Neuronal stem cell (in vitro differentiated cells): ENCODE measurements around the gene NUDT6.
"Not testable (repeated sequence)": the region's sequence is repeated elsewhere in the genome, so short reads cannot be mapped to it uniquely, and the experiment has no call there.

Source experiments
- DNase-seq: peaks from one replicate; pipeline ENCODE4 v3.0.0-alpha.2; 2013; ENCODE audit warnings: low spot score
- H2AFZ ChIP-seq: one replicate; pipeline ENCODE4 v1.6.1; 2013; ENCODE audit warnings: mild to moderate bottlenecking, low read length, inconsistent platforms
- H2AK5ac ChIP-seq: 2 replicates; pipeline ENCODE4 v1.6.1; 2013; ENCODE audit warnings: low read depth, mild to moderate bottlenecking, inconsistent platforms, low read length, moderate library complexity, mixed read lengths
- H2BK120ac ChIP-seq: 2 replicates; pipeline ENCODE4 v1.6.1; 2013; ENCODE audit warnings: low read depth, mild to moderate bottlenecking, inconsistent platforms, low read length, moderate library complexity, mixed read lengths
- H2BK12ac ChIP-seq: one replicate; pipeline ENCODE4 v1.6.1; 2013; ENCODE audit warnings: low read length, inconsistent platforms
- H2BK15ac ChIP-seq: 2 replicates; pipeline ENCODE4 v1.6.1; 2013; ENCODE audit warnings: mild to moderate bottlenecking, low read length, inconsistent platforms, mixed read lengths
- H2BK5ac ChIP-seq: one replicate; pipeline ENCODE4 v1.6.1; 2013; ENCODE audit warnings: inconsistent platforms, mild to moderate bottlenecking, low read length, moderate library complexity
- H3K14ac ChIP-seq: one replicate; pipeline ENCODE4 v1.6.1; 2013; ENCODE audit warnings: low read length, inconsistent platforms
- H3K18ac ChIP-seq: 2 replicates; pipeline ENCODE4 v1.6.1; 2013; ENCODE audit warnings: low read length, inconsistent platforms
- H3K23ac ChIP-seq: 2 replicates; pipeline ENCODE4 v1.6.1; 2013; ENCODE audit warnings: low read depth, mild to moderate bottlenecking, mixed read lengths, low read length, inconsistent platforms; ENCODE audit not compliant: poor library complexity
- H3K27ac ChIP-seq: replicated peaks from 3 replicates; pipeline ENCODE4 v1.5.1; 2013; ENCODE audit warnings: low read length, inconsistent platforms
- H3K27me3 ChIP-seq, 3 experiments: 2 replicates each; pipeline ENCODE4 v1.6.1; 2013; ENCODE audit warnings: low read length in 3 of 3, mild to moderate bottlenecking in 2 of 3, inconsistent platforms in 1 of 3, low read depth in 1 of 3, mixed read lengths in 1 of 3, moderate library complexity in 1 of 3; ENCODE audit not compliant: control insufficient read depth in 3 of 3, insufficient read depth in 3 of 3
- H3K36me3 ChIP-seq, 2 donors: replicated peaks in 1 of 2; 2 replicates each; pipeline ENCODE4 v1.6.1; 2013; ENCODE audit warnings: low read length in 2 of 2; ENCODE audit not compliant: control insufficient read depth in 2 of 2, insufficient read depth in 2 of 2
- H3K4ac ChIP-seq: 2 replicates; pipeline ENCODE4 v1.6.1; 2013; ENCODE audit warnings: inconsistent platforms, mild to moderate bottlenecking, low read length, moderate library complexity
- H3K4me1 ChIP-seq, 2 donors: 1 replicate in 1 of 2; 2 replicates in 1 of 2; pipeline ENCODE4 v1.6.1; 2013; ENCODE audit warnings: low read length in 2 of 2, low read depth in 1 of 2; ENCODE audit not compliant: control insufficient read depth in 2 of 2, insufficient read depth in 1 of 2
- H3K4me2 ChIP-seq: one replicate; pipeline ENCODE4 v1.6.1; 2013; ENCODE audit warnings: mild to moderate bottlenecking, low read length, inconsistent platforms; ENCODE audit not compliant: insufficient read depth, poor library complexity, severe bottlenecking
- H3K4me3 ChIP-seq, 2 donors: 2 replicates each; pipeline ENCODE4 v1.5.1; 2013; ENCODE audit warnings: low read length in 2 of 2, mild to moderate bottlenecking in 2 of 2, inconsistent platforms in 1 of 2, moderate library complexity in 1 of 2
- H3K79me1 ChIP-seq: one replicate; pipeline ENCODE4 v1.6.1; 2013; ENCODE audit warnings: low read depth, mild to moderate bottlenecking, inconsistent platforms, low read length, moderate library complexity
- H3K9ac ChIP-seq: one replicate; pipeline ENCODE4 v1.6.1; 2013; ENCODE audit warnings: mild to moderate bottlenecking, low read depth, low read length, inconsistent platforms; ENCODE audit not compliant: poor library complexity
- H3K9me3 ChIP-seq, 2 donors: replicated peaks in 1 of 2; 2 replicates each; pipeline versions ENCODE3 to v1.6.1; 2013; ENCODE audit warnings: low read length in 2 of 2, mild to moderate bottlenecking in 2 of 2, inconsistent platforms in 1 of 2, low read depth in 1 of 2, mixed read lengths in 1 of 2, moderate library complexity in 1 of 2; ENCODE audit not compliant: control insufficient read depth in 2 of 2, insufficient read depth in 1 of 2
- H4K8ac ChIP-seq: one replicate; pipeline ENCODE4 v1.6.1; 2013; ENCODE audit warnings: low read depth, mild to moderate bottlenecking, inconsistent platforms, low read length, moderate library complexity
- H4K91ac ChIP-seq: one replicate; pipeline ENCODE4 v1.6.1; 2013; ENCODE audit warnings: low read length, low read depth, mild to moderate bottlenecking, inconsistent platforms; ENCODE audit not compliant: poor library complexity
- WGBS, 2 donors: extraction: QIAGEN DNeasy Blood & Tissue Kit; methylation state at CpG; one replicate each; pipeline ENCODE4 v1.1.7; 2013; ENCODE audit warnings: missing lambda C conversion rate in 2 of 2, mixed read lengths in 1 of 2; ENCODE audit not compliant: insufficient read length in 2 of 2, insufficient replicate concordance in 1 of 2; ENCODE audit errors: extremely low coverage in 2 of 2; 5-methylcytosine and 5-hydroxymethylcytosine counted together

Gene NUDT6

DNA sequence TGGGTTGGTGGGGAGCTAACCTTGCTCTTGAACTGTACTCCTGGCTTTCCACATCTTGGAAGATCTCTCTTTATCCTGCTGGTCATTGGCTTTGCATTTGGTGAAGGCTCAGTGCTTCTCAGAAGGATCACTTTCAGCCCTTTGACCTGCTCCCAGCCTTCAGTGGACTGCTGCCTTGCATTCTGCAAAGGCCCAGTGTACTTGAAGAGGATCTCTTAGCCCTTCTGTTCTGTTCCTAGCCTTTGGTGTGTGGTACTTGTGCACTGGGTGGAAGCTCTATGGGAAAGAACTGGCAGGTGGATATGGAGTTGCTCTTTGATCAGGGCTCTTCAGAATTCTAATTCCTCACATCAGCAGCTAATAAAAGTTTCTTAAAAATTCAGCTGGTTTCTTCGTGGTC lies 49.3 kb downstream of the NUDT6 start:
- WGBS, 2 donors = no CpG with 5 or more reads among the region's 1 CpG

DNA sequence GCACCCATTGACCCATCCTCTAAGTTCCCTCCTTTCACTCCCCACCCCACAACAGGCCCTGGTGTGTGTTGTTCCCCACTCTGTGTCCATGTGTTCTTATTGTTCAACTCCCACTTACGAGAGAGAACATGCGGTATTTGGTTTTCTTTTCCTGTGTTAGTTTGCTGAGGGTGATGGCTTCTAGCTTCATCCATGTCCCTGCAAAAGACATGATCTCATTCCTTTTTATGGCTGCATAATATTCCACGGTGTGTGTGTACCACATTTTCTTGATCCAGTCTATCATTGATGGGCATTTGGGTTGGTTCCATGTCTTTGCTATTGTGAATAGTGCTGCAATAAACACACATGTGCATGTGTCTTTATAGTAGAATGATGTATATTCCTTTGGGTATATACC lies 54.2 kb downstream of the NUDT6 start:
- H3K9me3 ChIP-seq, H3K36me3 ChIP-seq, H4K91ac ChIP-seq, H3K27me3 ChIP-seq, H2BK12ac ChIP-seq, H4K8ac ChIP-seq, H3K23ac ChIP-seq, H3K14ac ChIP-seq, H2AFZ ChIP-seq, H3K4ac ChIP-seq, H3K18ac ChIP-seq, H2BK15ac ChIP-seq, H3K27ac ChIP-seq, H2BK120ac ChIP-seq, H2BK5ac ChIP-seq, H3K79me1 ChIP-seq, H3K4me2 ChIP-seq, H3K4me1 ChIP-seq, H3K4me3 ChIP-seq, H2AK5ac ChIP-seq, H3K9ac ChIP-seq, DNase-seq: not testable (repeated sequence)
- WGBS, 2 donors = no CpG with 5 or more reads among the region's 3 CpGs

More for the DNA sequence above, 49.3 kb downstream of the NUDT6 start:
- Histone ChIP-seq H3K23ac (no peak overlapping the region), H3K4me3 (no peak overlapping the region), H3K27ac (no peak overlapping the region), H2AFZ (no peak overlapping the region), H2BK120ac (no peak overlapping the region), H2BK15ac (no peak overlapping the region), H3K27me3 (no peaks in the 10 kb centered on the region), H3K9me3 (peaks cover 0 to 6% of the 10 kb centered on the region in 2 donors), H2BK12ac (no peak overlapping the region), H2BK5ac (no peak overlapping the region), H4K91ac (no peak overlapping the region), H3K4me1 (no peaks in the 10 kb centered on the region), H3K14ac (no peak overlapping the region), H3K79me1 (no peaks in the 10 kb centered on the region), H3K18ac (no peak overlapping the region), H3K36me3 (peaks cover 2 to 16% of the 10 kb centered on the region in 2 donors), H3K4me2 (no peak overlapping the region), H3K9ac (no peak overlapping the region), H2AK5ac (no peak overlapping the region), H4K8ac (no peak overlapping the region), H3K4ac (no peak overlapping the region)
- no peak for DNase-seq

DNA sequence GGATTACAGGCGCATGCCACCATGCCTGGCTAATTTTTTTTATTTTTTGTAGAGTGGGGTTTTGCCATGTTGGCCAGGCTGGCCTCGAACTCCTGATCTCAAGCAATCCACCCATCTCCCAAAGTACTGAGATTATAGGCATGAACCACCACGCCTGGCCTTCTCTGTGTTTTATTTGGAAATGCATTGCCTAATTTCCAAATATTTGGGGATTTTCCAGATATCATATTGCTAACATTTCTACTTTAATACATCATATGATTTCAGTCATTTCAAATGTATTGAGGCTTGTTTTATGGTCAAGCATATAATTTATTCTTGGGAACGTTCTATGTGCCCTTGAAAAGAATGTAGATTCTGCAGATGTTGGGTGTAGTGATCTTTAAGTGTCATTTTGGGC lies 57.0 kb downstream of the NUDT6 start:
- Histone ChIP-seq H3K18ac (no peak overlapping the region), H3K27me3 (no peaks in the 10 kb centered on the region), H4K8ac (no peak overlapping the region), H3K4me2 (no peak overlapping the region), H3K4me3 (no peak overlapping the region), H3K27ac (no peak overlapping the region), H2BK15ac (no peak overlapping the region), H4K91ac (no peak overlapping the region), H3K4me1 (peaks cover 0 to 3% of the 10 kb centered on the region in 2 donors), H2AFZ (no peak overlapping the region), H2AK5ac (no peak overlapping the region), H3K4ac (no peak overlapping the region), H3K14ac (no peak overlapping the region), H3K36me3 (no peaks in the 10 kb centered on the region), H2BK5ac (no peak overlapping the region), H2BK120ac (no peak overlapping the region), H2BK12ac (no peak overlapping the region), H3K9me3 (no peaks in the 10 kb centered on the region), H3K79me1 (no peaks in the 10 kb centered on the region), H3K23ac (no peak overlapping the region), H3K9ac (no peak overlapping the region)
- no peak for DNase-seq
- no CpG with 5 or more reads among the region's 4 CpGs for WGBS, 2 donors

DNA sequence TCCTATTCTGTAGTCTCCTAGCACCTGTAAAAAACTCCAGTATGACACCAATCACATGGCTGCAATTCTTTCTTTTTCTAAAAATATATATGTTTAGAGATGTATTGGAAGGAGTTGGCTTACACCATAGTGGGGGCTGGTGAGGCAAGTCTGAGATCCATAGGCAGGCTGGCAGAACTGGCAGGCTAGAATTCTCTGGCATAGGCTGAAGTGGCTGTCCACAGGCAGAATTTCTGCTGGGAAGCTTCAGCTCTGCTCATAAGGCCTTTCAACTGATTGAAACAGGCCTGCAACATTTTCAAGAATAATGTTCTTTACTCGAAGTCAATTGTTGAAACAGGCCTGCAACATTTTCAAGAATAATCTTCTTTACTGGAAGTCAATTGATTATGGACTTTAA lies 58.8 kb downstream of the NUDT6 start:
- H4K91ac ChIP-seq = no peak overlapping the region
- no peak overlapping the region for H2AFZ ChIP-seq
- DNase-seq = no peak
- no peak overlapping the region for H3K14ac ChIP-seq
- no peak overlapping the region for H2BK15ac ChIP-seq
- H3K9me3 ChIP-seq = no peaks in the 10 kb centered on the region
- H4K8ac ChIP-seq = no peak overlapping the region
- no peaks in the 10 kb centered on the region for H3K36me3 ChIP-seq
- no peak overlapping the region for H2BK120ac ChIP-seq
- peaks cover 0 to 3% of the 10 kb centered on the region in 2 donors for H3K4me1 ChIP-seq
- H2AK5ac ChIP-seq = no peak overlapping the region
- H3K4ac ChIP-seq = no peak overlapping the region
- H3K9ac ChIP-seq = no peak overlapping the region
- H2BK12ac ChIP-seq = no peak overlapping the region
- H3K79me1 ChIP-seq = no peaks in the 10 kb centered on the region
- no peak overlapping the region for H2BK5ac ChIP-seq
- H3K27me3 ChIP-seq = no peaks in the 10 kb centered on the region
- H3K4me3 ChIP-seq = no peak overlapping the region
- H3K23ac ChIP-seq = no peak overlapping the region
- H3K18ac ChIP-seq = no peak overlapping the region
- no CpG with 5 or more reads among the region's 1 CpG for WGBS, 2 donors
- H3K4me2 ChIP-seq = no peak overlapping the region
- no peak overlapping the region for H3K27ac ChIP-seq
